ENCODE results near the gene EEF2KMT.
"Not testable (repeated sequence)": the region's sequence is repeated elsewhere in the genome, so short reads cannot be mapped to it uniquely, and the experiment has no call there.

DNA sequence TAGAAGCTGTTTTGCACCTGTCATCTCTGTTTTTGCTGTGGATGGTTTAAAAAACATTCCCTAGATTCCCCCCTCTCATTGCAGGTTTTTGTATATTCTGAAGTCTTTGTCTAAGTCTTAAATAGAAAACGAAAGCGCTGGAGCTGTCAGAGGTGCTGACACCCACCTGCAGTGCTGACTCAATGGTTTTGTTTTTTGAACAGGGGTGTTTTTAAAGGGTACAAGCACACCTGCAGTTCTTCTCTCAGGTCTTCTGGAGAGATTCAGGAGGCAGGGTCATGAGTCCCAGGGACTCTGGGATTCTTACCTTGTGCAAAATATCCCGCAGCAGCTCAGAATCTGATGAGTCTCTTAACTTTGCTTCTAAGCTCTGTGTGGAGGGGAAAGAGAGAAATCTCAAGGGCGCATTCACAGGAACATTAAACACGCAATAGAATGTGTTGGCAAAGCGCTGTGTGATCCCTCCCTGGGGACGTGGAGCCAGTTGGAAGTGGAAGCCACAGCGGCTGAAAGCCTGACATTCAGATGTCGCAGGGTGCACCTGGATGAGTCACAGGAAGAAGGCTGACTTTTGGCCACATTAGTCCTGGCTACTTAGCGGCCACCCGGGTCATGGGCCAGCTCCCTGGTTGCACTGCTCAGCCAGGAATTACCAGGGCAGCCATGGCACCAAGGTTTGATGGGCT, 2.3 kb downstream of the EEF2KMT start:
- TF ChIP-seq, protein P1, sequence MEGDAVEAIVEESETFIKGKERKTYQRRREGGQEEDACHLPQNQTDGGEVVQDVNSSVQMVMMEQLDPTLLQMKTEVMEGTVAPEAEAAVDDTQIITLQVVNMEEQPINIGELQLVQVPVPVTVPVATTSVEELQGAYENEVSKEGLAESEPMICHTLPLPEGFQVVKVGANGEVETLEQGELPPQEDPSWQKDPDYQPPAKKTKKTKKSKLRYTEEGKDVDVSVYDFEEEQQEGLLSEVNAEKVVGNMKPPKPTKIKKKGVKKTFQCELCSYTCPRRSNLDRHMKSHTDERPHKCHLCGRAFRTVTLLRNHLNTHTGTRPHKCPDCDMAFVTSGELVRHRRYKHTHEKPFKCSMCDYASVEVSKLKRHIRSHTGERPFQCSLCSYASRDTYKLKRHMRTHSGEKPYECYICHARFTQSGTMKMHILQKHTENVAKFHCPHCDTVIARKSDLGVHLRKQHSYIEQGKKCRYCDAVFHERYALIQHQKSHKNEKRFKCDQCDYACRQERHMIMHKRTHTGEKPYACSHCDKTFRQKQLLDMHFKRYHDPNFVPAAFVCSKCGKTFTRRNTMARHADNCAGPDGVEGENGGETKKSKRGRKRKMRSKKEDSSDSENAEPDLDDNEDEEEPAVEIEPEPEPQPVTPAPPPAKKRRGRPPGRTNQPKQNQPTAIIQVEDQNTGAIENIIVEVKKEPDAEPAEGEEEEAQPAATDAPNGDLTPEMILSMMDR (IDR thresholded peaks at IDR 0.05) = not testable (repeated sequence)
- TF ChIP-seq POLR2AphosphoS5, POLR2A, EP300 (IDR thresholded peaks at IDR 0.05): not testable (repeated sequence)
